HG03108 (cell line): ENCODE measurements around the gene S100A7A.

Source experiments
- ATAC-seq: cut with Tn5 transposase; IDR thresholded peaks from one replicate; pipeline ENCODE4 v1.9.1; 2021; ENCODE audit warnings: moderate library complexity; ENCODE audit not compliant: unreplicated experiment

Gene S100A7A

GRCh38 chr1:153415850-153416570, at the start of gene S100A7A:
TSS of gene S100A7A (plus strand) at chr1:153416520. CDS start at chr1:153418083, 1,563 bp downstream.
- no peak for ATAC-seq

DNA sequence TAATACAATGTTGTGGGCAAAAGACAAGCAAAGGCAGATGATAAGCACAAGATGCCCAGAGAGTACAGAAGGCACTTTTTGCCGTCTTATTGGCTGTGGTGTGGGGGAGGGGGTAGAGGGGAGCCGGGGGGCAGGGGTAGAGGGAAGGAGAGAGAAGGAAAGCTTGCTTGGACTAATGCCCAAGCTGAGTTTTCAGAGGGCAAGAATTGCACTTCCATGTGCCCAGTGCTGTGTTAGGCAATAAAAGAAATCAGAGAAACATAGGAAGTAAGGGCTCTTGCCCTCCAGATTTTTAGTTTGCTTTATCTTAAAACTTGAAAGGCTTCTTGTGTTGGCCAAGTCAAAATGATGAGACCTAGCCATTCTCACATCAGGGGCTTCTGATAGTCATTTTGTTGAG, 49.2 kb upstream of the S100A7A start:
- ATAC-seq: no peak

- no peak for ATAC-seq
These were observed 47.8 kb upstream of the S100A7A start for GRCh38 chr1:153368495-153368894.

- ATAC-seq: no peak
These were observed 46.2 kb upstream of the S100A7A start for GRCh38 chr1:153370146-153370545.

DNA sequence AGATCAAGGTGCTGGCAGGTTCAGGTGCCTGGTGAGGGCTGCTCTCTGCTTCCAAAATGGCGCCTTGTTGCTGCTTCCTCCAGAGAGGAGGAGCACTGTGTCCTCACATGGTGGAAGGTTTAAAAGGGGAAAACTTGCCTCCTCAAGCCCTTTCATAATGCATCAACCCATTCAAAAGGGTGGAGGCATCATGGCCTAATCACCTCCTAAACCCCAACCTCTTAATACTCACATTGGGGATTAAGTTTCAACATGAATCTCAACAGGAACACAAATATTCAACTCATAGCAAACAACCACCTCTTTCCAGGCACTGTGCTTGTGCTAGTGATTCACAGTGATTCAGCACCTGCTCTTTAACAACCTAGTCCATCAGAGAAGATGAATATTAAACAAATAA, 45.1 kb upstream of the S100A7A start:
- no peak for ATAC-seq

GRCh38 chr1:153372571-153372970, 43.7 kb upstream of the S100A7A start:
- ATAC-seq: no peak

- no peak for ATAC-seq
These were observed 42.2 kb upstream of the S100A7A start for GRCh38 chr1:153374071-153374470.

- no peak for ATAC-seq
These were observed 40.8 kb upstream of the S100A7A start, which contains the start of gene S100A12 for GRCh38 chr1:153375511-153375910. TSS of gene S100A12 (minus strand) at chr1:153375621. CDS start at chr1:153374592, 1,029 bp downstream.

DNA sequence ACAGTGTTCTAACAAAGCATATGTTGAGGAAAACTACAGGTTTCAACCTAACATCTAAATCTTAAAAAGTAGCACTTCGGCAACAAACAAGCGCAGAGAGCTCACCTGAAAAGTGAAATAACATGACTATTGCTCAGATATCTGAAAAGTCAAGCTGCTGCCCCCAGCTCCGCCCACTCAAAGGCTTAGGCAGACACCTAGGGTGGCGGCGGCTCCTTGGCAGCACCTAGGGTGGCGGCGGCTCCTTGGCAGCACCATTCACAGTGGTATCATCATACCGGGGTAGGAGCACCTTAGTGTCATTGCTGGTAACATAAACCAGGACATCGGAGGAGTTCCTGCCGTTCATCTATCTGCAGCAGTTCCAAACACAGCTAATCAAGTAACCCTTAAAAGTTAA, 36.7 kb upstream of the S100A7A start:
- no peak for ATAC-seq

- no peak for ATAC-seq
These were observed 35.6 kb upstream of the S100A7A start for GRCh38 chr1:153380711-153381110.

- no peak for ATAC-seq
These were observed 31.3 kb upstream of the S100A7A start for GRCh38 chr1:153384958-153385580.

- no peak for ATAC-seq
These were observed 29.8 kb upstream of the S100A7A start for GRCh38 chr1:153386500-153386901.

- ATAC-seq: no peak
These were observed 29.3 kb upstream of the S100A7A start for GRCh38 chr1:153387001-153387400.

DNA sequence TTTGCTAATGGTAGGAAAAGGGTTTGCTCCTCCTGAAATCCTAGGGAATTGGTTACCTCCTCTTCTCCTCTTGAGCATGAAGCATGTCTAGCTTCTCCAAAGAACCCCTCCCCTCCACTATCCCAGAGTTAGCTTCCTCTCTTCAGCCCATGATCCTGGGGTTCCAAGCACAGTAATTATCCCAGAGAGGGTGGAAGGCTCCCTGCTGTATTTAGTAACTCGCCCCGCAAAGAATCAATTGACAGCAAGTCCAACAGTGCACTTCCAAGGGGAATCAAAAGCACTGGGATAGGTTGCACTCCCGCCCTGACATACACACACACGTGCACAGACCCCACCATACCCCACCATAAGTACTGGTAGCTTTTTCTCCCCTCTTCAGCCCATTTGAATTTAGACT, 28.5 kb upstream of the S100A7A start:
- no peak for ATAC-seq

- ATAC-seq: no peak
These were observed 26.9 kb upstream of the S100A7A start for GRCh38 chr1:153389401-153389800.

DNA sequence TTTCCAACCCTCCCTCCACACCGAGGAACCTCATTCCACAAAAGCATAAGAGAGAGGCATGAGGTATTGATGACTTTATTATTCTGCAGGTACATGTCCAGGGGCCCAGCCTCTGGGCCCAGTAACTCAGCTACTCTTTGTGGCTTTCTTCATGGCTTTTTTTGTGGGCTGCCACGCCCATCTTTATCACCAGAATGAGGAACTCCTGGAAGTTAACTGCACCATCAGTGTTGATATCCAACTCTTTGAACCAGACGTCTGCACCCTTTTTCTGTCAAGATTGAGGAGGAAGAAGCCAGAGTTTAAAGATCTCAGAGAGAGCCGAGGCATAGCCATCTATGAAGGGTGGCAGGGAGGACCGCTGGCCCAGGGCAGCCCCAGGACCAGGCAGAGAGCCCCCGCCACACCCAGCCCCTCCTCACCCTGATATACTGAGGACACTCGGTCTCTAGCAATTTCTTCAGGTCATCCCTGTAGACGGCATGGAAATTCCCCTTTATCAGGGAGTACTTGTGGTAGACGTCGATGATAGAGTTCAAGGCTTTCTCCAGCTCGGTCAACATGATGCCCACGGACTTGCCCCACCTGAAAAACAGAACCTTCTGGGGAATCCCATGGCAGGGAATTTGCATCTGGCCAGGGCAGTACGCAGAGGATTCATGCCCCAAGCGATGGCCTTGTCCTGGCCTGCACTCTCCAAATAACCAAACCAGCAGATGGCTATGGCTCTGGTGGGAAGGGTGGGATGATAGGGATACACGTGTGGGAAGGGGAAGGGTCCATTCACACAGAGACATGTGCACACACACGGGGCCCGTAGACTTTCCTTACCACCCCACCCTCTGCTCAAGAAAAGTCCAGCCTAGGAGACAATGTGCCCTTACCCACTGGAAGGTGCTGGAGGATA, 26.1 kb upstream of the S100A7A start:
- no peak for ATAC-seq

GRCh38 chr1:153390938-153391710, 25.2 kb upstream of the S100A7A start, which contains the start of gene S100A8:
TSS of gene S100A8 (minus strand) at chr1:153391073. CDS start at chr1:153390535, 538 bp downstream.
- ATAC-seq: no peak

- ATAC-seq: no peak
These were observed 24.1 kb upstream of the S100A7A start for GRCh38 chr1:153392258-153392657.

GRCh38 chr1:153392822-153393221, 23.5 kb upstream of the S100A7A start:
- ATAC-seq: no peak

- no peak for ATAC-seq
These were observed 22.4 kb upstream of the S100A7A start for GRCh38 chr1:153393926-153394325.

DNA sequence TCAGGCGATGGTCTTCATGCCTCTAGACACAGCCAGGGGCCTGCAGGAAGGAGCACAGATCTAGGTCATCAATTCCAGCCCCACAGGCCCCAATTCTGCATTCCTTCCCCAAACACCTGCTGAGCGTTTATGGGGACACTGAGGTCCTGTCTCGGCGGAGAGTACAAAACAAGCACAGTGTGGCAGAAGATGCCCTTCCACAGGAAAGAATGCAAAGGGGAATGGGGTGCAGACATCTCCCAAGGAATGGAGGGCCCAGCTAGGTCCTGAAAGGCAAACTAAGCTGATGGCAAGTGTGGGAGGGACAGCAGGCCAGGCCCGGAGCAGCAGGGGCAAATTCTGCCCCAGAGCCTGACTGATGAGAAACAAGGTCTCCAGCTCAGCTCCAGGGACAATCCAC, 21.9 kb upstream of the S100A7A start:
- ATAC-seq: no peak
